Measurements from ENCODE around the gene MEF2B. TPM values are rescaled to one million over a fixed set of nuclear protein-coding genes. Genes with fewer than 3 reads are reported as not detected.

Gene MEF2B
- total RNA-seq, 3 donors from 2014 or later: 1.5 to 3.0 (median 2.5) TPM

- intact Hi-C loops (cut with DNase I, micrococcal nuclease): no loop called here
- ATAC-seq (no peak), DNase-seq (no peak)
- Histone ChIP-seq H3K4me1 (ENCODE audit: low read depth) (peaks cover 13% of the 10 kb centered on the region), H3K36me3 (ENCODE audit: low read depth) (no peaks in the 10 kb centered on the region), H3K9me3 (no peaks in the 10 kb centered on the region), H3K4me3 (peak overlapping the region; percentile 48)
- TF ChIP-seq CTCF (IDR thresholded peaks at IDR 0.05): no peak
Measured at GRCh38 chr19:19202707-19203011, 32.6 kb upstream of the MEF2B start.

GRCh38 chr19:19201697-19202630 is 31.9 kb upstream of the MEF2B start:
- Histone ChIP-seq H3K36me3 (ENCODE audit: low read depth) (no peaks in the 10 kb centered on the region), H3K9me3 (no peaks in the 10 kb centered on the region), H3K4me1 (ENCODE audit: low read depth) (peaks cover 13% of the 10 kb centered on the region), H3K4me3 (no peak overlapping the region)
- intact Hi-C loops (cut with DNase I, micrococcal nuclease): no loop called here
- TF ChIP-seq CTCF (IDR thresholded peaks at IDR 0.05): no peak
- DNase-seq (peak in 1 of 3 donors; percentile 13), ATAC-seq (no peak)

- DNase-seq: no peak
- Histone ChIP-seq H3K9me3 (no peaks in the 10 kb centered on the region), H3K36me3 (ENCODE audit: low read depth) (no peaks in the 10 kb centered on the region), H3K4me3 (no peak overlapping the region), H3K4me1 (ENCODE audit: low read depth) (peaks cover 32% of the 10 kb centered on the region)
- no peak for ATAC-seq
- no peak for TF ChIP-seq CTCF (IDR thresholded peaks at IDR 0.05)
- intact Hi-C loops (cut with DNase I, micrococcal nuclease): no loop called here
Measured at GRCh38 chr19:19193926-19194325, 23.9 kb upstream of the MEF2B start.

- ATAC-seq (no peak), DNase-seq (no peak)
- intact Hi-C loops (cut with DNase I, micrococcal nuclease): no loop called here
- Histone ChIP-seq H3K4me3 (peak overlapping the region; percentile 74), H3K36me3 (ENCODE audit: low read depth) (no peaks in the 10 kb centered on the region), H3K4me1 (ENCODE audit: low read depth) (peaks cover 32% of the 10 kb centered on the region), H3K9me3 (no peaks in the 10 kb centered on the region)
- TF ChIP-seq CTCF (IDR thresholded peaks at IDR 0.05): no peak
Measured at GRCh38 chr19:19192910-19193423, 22.9 kb upstream of the MEF2B start.

- intact Hi-C loops (cut with DNase I, micrococcal nuclease): no loop called here
- peak; percentile 96 for ATAC-seq
Measured at GRCh38 chr19:19192078-19192882, 22.2 kb upstream of the MEF2B start, which contains the start of the genes BORCS8 and RFXANK. TSS of gene BORCS8 (minus strand) at chr19:19192152. CDS start at chr19:19192117, 35 bp downstream. TSS of gene RFXANK (plus strand) at chr19:19192258. CDS start at chr19:19193947, 1,689 bp downstream.

More at GRCh38 chr19:19192078-19192882, 22.2 kb upstream of the MEF2B start, which contains the start of the genes BORCS8 and RFXANK:
- peaks cover 32% of the 10 kb centered on the region for H3K4me1 ChIP-seq (ENCODE audit: low read depth)
- H3K4me3 ChIP-seq: peak within 1 kb of the TSS; percentile 74
- DNase-seq: peak; percentile 98 to 99 (median 99)
- no peaks in the 10 kb centered on the region for H3K36me3 ChIP-seq (ENCODE audit: low read depth)
- TF ChIP-seq CTCF (IDR thresholded peaks at IDR 0.05): peak; percentile 13
- H3K9me3 ChIP-seq: no peaks in the 10 kb centered on the region

All from mucosa of descending colon (tissue), 3 donors.